ENCODE data around the gene C1QL1.

GRCh38 chr17:44988044-44988942 lies 20.2 kb upstream of the C1QL1 start:
- TF ChIP-seq CTCF (conservative IDR thresholded peaks at IDR 0.05) (no peak), EZH2 (IDR thresholded peaks at IDR 0.05; ENCODE audit: low read depth) (no peak)

All from PC-9 (cell line).